Esophagus squamous epithelium (tissue), 4 donors: Measurements from ENCODE around the gene CAPN8.

ENCODE experiments used
- POLR2A ChIP-seq, 4 donors: fragments of 450-650 bp; IDR thresholded peaks; one replicate each; pipeline ENCODE4 v1.6.1; 2017; ENCODE audit warnings: antibody characterized with exemption in 4 of 4, mild to moderate bottlenecking in 4 of 4, moderate library complexity in 3 of 4
- TF ChIP-seq, protein P1 (sequence below), 6 experiments: fragments of 450-650 bp in 4 of 6; fragments of 200-600 bp in 2 of 6; sonication (generic) in 2 of 6; IDR thresholded peaks; one replicate each; pipeline ENCODE4 v1.5.1; 2016 to 2019; ENCODE audit warnings: antibody characterized with exemption in 6 of 6, mild to moderate bottlenecking in 4 of 6, moderate library complexity in 4 of 6

DNA sequence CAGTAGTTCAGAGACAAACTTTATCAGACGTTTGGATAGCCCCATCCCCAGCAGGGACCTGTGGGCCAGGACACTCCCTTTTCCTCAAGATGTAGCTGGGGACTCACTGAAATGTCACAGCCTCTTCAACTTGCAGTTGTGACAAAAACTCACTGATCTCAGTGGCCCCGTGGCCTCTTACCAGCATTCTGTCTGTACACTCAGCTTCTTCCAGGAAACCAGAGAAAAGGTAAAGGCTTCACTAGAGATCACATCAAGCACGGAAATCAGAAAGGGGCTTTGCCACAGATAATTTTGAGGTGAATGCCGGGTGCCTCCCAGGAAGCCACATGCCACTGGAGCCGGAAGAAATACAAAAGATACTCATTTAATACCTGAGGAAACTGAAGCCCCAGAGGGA is 150.1 kb downstream of the CAPN8 start:
- TF ChIP-seq, protein P1, sequence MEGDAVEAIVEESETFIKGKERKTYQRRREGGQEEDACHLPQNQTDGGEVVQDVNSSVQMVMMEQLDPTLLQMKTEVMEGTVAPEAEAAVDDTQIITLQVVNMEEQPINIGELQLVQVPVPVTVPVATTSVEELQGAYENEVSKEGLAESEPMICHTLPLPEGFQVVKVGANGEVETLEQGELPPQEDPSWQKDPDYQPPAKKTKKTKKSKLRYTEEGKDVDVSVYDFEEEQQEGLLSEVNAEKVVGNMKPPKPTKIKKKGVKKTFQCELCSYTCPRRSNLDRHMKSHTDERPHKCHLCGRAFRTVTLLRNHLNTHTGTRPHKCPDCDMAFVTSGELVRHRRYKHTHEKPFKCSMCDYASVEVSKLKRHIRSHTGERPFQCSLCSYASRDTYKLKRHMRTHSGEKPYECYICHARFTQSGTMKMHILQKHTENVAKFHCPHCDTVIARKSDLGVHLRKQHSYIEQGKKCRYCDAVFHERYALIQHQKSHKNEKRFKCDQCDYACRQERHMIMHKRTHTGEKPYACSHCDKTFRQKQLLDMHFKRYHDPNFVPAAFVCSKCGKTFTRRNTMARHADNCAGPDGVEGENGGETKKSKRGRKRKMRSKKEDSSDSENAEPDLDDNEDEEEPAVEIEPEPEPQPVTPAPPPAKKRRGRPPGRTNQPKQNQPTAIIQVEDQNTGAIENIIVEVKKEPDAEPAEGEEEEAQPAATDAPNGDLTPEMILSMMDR (IDR thresholded peaks at IDR 0.05) = no peak
- TF ChIP-seq POLR2A (IDR thresholded peaks at IDR 0.05) = no peak
